ENCODE results near the gene PABPN1. TPM values are rescaled to one million over a fixed set of nuclear protein-coding genes. Genes with fewer than 3 reads are reported as not detected.

PABPN1 gene
- total and polyA plus RNA-seq, 2 of the 13 experiments (the other 11 are each of a cell fraction or from before 2014, with no cell fraction given): 233 to 524 TPM

GRCh38 chr14:23320584-23321571, at the start of gene PABPN1 (continued):
- peak; percentile 96; the same call in 1 of the 2 replicates for TF ChIP-seq NFAT5 (CRISPR knock-in tag; IDR thresholded peaks at IDR 0.05)
- TF ChIP-seq ZNF609 (CRISPR knock-in tag; IDR thresholded peaks at IDR 0.05; ENCODE audit: borderline replicate concordance): peak; percentile 89
- TF ChIP-seq GABPA (IDR thresholded peaks at IDR 0.05; ENCODE audit: low read depth, low read length): no peak
- no peak for TF ChIP-seq GABPA (CRISPR knock-in tag; IDR thresholded peaks at IDR 0.05; ENCODE audit: low read depth)
- no peak for TF ChIP-seq ZMYM2 (CRISPR knock-in tag; IDR thresholded peaks at IDR 0.05)
- peak; percentile 99 for TF ChIP-seq ZNF547 (CRISPR knock-in tag; IDR thresholded peaks at IDR 0.05)
- TF ChIP-seq ZBED4 (CRISPR knock-in tag; IDR thresholded peaks at IDR 0.05; ENCODE audit: borderline replicate concordance): peak; percentile 99
- peak; percentile 87; the same call in 1 of the 2 replicates for TF ChIP-seq POLR2AphosphoS2 (IDR thresholded peaks at IDR 0.05; ENCODE audit: low read depth, low read length)
- peak; percentile 94; the same call in 1 of the 2 replicates for TF ChIP-seq MBNL3 (CRISPR knock-in tag; conservative IDR thresholded peaks at IDR 0.05)
- peak; percentile 100 for TF ChIP-seq SPEN (CRISPR knock-in tag; IDR thresholded peaks at IDR 0.05; ENCODE audit: low read depth)
- peak; percentile 23 for TF ChIP-seq TBL1XR1 (IDR thresholded peaks at IDR 0.05; ENCODE audit: borderline replicate concordance, low read length, partially characterized antibody)
- TF ChIP-seq TBP (CRISPR knock-in tag; IDR thresholded peaks at IDR 0.05): peak; percentile 97; the same call in 1 of the 2 replicates
- TF ChIP-seq ZNF674 (CRISPR knock-in tag; IDR thresholded peaks at IDR 0.05; ENCODE audit: low read depth): 0 out of 2 replicates have a peak, but pooled peaks have one; percentile 33
- no peak for TF ChIP-seq MTA3 (CRISPR knock-in tag; IDR thresholded peaks at IDR 0.05)
